WERI-Rb-1 (cell line): Measurements from ENCODE around the gene WNT4.

Source experiments
- DNase-seq: peaks from one replicate; pipeline ENCODE4 v3.0.0-alpha.2; 2020
- H3K27ac ChIP-seq: fragments of 250-450 bp; sonication (Bioruptor Pico); 2 replicates; pipeline ENCODE4 v1.5.1; 2020; ENCODE audit warnings: mild to moderate bottlenecking, moderate library complexity
- H3K27me3 ChIP-seq: fragments of 250-450 bp; sonication (Bioruptor Pico); 2 replicates; pipeline ENCODE4 v1.5.1; 2021; ENCODE audit warnings: mild to moderate bottlenecking, low read depth, moderate library complexity; ENCODE audit not compliant: insufficient read depth, severe bottlenecking
- H3K36me3 ChIP-seq: fragments of 250-450 bp; sonication (Bioruptor Pico); 2 replicates; pipeline ENCODE4 v1.5.1; 2020; ENCODE audit warnings: mild to moderate bottlenecking, moderate library complexity
- H3K4me3 ChIP-seq: 2 replicates; pipeline ENCODE4 v1.5.1; 2011; ENCODE audit warnings: low read depth, mild to moderate bottlenecking, control low read depth, low read length
- H3K9me3 ChIP-seq: fragments of 250-450 bp; sonication (Bioruptor Pico); 2 replicates; pipeline ENCODE4 v1.5.1; 2021; ENCODE audit warnings: mild to moderate bottlenecking, moderate library complexity; ENCODE audit not compliant: severe bottlenecking
- TF ChIP-seq, protein P1 (sequence below): IDR thresholded peaks from 2 replicates; pipeline ENCODE4 v1.5.1; 2011; ENCODE audit warnings: low read depth, mild to moderate bottlenecking, control low read depth, inconsistent platforms, low read length

Gene WNT4

DNA sequence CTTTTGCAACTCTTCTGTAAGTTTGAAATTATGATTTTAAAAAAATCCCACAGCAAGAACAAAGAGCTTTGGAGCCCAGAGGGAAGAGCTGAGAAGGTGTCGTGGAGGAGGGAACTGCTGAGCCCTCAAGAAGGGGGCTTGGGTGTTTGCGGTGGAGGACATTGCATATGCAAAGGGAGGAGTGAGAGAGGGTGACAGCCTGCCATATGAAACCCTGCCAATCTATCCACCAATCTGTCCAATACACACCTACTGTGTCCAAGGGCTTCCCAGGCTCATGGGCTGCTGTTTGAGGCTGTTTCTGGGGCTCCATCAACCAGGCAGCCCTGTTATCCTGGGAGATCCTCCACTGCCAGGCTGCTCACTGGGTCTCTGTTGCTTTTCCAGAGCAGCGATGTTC lies 15.2 kb downstream of the WNT4 start:
- TF ChIP-seq, protein P1, sequence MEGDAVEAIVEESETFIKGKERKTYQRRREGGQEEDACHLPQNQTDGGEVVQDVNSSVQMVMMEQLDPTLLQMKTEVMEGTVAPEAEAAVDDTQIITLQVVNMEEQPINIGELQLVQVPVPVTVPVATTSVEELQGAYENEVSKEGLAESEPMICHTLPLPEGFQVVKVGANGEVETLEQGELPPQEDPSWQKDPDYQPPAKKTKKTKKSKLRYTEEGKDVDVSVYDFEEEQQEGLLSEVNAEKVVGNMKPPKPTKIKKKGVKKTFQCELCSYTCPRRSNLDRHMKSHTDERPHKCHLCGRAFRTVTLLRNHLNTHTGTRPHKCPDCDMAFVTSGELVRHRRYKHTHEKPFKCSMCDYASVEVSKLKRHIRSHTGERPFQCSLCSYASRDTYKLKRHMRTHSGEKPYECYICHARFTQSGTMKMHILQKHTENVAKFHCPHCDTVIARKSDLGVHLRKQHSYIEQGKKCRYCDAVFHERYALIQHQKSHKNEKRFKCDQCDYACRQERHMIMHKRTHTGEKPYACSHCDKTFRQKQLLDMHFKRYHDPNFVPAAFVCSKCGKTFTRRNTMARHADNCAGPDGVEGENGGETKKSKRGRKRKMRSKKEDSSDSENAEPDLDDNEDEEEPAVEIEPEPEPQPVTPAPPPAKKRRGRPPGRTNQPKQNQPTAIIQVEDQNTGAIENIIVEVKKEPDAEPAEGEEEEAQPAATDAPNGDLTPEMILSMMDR: no peak

DNA sequence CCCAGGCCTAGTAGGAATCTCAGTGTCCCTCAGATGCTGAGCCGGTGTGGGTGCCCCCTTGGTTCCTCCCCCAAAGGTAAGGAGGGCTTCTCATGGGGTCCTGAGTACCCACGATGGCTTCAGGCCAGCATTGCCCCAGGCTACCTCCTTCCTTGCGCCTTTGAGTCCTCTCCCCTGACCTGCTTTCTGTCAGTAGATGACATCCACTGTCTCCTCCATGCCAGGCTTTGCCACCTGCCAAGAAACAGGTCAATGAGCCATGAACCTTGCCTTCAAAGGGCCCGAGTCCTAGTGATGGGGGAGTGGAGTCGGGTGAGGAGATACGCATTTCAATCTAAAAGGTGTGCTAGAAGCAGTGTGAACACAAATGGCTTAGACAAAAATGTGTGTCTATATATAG lies 15.6 kb downstream of the WNT4 start:
- no peak overlapping the region for H3K4me3 ChIP-seq
- H3K27ac ChIP-seq: no peak overlapping the region
- TF ChIP-seq, protein P1: no peak
- no peaks in the 10 kb centered on the region for H3K9me3 ChIP-seq
- no peak for DNase-seq
- no peaks in the 10 kb centered on the region for H3K27me3 ChIP-seq
- H3K36me3 ChIP-seq: no peaks in the 10 kb centered on the region

More for the DNA sequence above, 15.2 kb downstream of the WNT4 start:
- no peaks in the 10 kb centered on the region for H3K27me3 ChIP-seq
- H3K4me3 ChIP-seq: no peak overlapping the region
- H3K27ac ChIP-seq: no peak overlapping the region
- no peak for DNase-seq
- no peaks in the 10 kb centered on the region for H3K9me3 ChIP-seq
- no peaks in the 10 kb centered on the region for H3K36me3 ChIP-seq

DNA sequence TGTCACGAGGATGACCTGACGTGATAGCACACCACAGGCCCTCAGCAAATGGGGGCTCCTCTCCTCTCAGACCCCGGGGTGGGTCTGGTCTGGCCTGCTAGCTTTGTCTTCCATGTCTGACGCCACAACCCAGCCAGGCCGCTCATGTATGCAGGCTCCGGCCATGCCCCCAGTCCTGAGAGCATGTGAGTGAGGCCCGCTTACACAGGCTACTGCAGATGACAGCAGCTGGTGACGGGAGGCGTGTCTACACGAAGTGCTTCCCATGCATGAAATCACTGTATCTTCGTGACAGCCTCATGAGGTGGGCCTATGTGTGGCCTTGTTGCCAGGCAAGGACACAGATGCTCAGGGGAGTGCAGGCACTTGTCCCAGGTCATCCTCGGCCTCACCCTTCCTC lies 16.4 kb downstream of the WNT4 start:
- no peaks in the 10 kb centered on the region for H3K36me3 ChIP-seq
- TF ChIP-seq, protein P1: no peak
- H3K4me3 ChIP-seq: no peak overlapping the region
- H3K9me3 ChIP-seq: no peaks in the 10 kb centered on the region
- H3K27me3 ChIP-seq: no peaks in the 10 kb centered on the region
- no peak for DNase-seq
- no peak overlapping the region for H3K27ac ChIP-seq

DNA sequence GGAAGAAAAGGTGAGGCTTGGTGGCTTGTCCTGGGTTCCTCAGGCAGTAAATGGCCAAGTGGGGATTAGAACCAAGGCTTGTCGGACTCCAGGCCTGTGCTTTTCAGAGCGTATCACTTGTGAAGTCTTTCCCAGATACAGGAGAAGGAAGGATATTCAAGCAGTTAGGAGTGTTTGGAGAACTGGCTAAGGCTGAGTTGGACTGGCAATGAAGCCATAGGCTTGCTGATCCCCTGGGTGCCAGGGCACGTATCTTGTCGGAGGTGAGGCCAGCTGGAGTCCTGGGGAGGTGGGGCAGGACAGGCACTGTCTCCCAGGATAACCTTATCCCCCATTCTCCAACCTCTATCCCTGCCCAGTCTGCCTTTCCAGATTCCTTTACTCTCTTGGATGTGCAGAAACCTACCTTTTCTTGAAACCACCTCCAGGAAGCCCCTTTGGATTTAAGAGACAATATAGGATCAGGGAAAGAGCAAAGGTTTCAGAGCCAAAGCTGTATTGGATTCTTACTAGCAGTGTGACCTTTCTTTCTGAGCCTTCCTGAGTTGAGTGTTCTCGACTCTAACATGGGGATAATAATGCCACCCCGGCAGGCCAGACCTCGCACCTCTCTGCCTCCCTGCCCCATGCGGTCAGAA lies 18.2 kb downstream of the WNT4 start:
- no peak overlapping the region for H3K27ac ChIP-seq
- H3K27me3 ChIP-seq: no peaks in the 10 kb centered on the region
- H3K4me3 ChIP-seq: no peak overlapping the region
- no peaks in the 10 kb centered on the region for H3K36me3 ChIP-seq
- TF ChIP-seq, protein P1: no peak
- no peak for DNase-seq
- no peaks in the 10 kb centered on the region for H3K9me3 ChIP-seq

DNA sequence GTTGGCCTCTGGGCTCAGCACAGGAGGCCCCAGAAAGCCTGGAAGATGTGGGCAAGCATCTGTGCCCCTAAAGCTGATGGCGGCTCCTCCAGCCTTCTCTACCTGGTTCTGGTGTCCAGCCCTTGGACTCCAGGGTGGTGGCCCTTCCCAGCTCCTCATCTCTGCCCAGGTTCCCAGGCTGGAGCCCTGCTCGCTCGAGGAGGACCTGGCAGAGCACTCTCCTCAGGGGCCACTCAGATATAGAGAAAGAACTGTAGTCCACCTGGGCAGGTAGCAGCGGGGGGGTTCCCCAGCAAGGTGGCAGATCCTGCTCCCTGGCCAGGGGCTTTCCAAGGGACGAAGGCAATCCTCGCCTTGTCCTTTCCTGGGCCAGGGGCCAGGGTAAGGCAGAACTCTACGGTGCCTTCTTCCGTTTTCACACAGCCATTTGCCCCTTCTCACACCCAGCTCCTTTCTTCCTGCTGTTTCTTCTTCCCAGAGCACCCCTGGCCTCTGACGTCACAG lies 18.9 kb downstream of the WNT4 start:
- H3K4me3 ChIP-seq: no peak overlapping the region
- H3K27me3 ChIP-seq: no peaks in the 10 kb centered on the region
- H3K9me3 ChIP-seq: no peaks in the 10 kb centered on the region
- no peak overlapping the region for H3K27ac ChIP-seq
- DNase-seq: no peak
- TF ChIP-seq, protein P1: no peak
- no peaks in the 10 kb centered on the region for H3K36me3 ChIP-seq

DNA sequence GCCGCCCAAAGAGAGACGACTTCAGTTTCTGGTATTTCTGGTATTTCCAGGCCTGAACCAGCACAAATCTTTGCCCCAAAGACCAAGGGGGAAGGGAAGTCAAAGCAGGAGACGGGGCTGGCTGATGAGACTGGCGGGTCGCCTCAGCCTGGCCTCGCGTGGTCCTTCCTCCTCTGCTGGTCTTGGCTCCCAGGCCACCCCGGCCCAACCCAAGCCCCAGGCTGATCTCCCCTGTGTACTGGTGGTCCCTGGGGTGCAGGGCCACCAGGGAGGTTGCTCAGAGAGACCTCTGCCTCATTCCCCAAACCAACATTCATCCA lies 19.9 kb downstream of the WNT4 start:
- TF ChIP-seq, protein P1: no peak
- no peak overlapping the region for H3K4me3 ChIP-seq
- no peaks in the 10 kb centered on the region for H3K9me3 ChIP-seq
- no peak overlapping the region for H3K27ac ChIP-seq
- no peaks in the 10 kb centered on the region for H3K27me3 ChIP-seq
- H3K36me3 ChIP-seq: no peaks in the 10 kb centered on the region
- no peak for DNase-seq
